Muscle of back (tissue), 11 donors: ENCODE data around the gene RAB1B. TPM values are rescaled to one million over a fixed set of nuclear protein-coding genes. Genes with fewer than 3 reads are reported as not detected.
"Not testable (repeated sequence)": the region's sequence is repeated elsewhere in the genome, so short reads cannot be mapped to it uniquely, and the experiment has no call there.

Experiments
- DNase-seq, 3 donors: peaks; one replicate each; pipeline versions ENCODE4 v3.0.0 to v3.0.0-alpha.2; 2013
- polyA plus RNA-seq, 10 donors: library from polyadenylated mRNA; unstranded; fragments of 120-200 nt; gene quantifications; one replicate each; pipeline ENCODE4 v1.2.1, GENCODE V29; 2013; ENCODE audit not compliant: insufficient read length in 10 of 10

Gene RAB1B
- polyA plus RNA-seq, 10 donors = 74.8 to 101 (median 86.7) TPM

- no peak for DNase-seq
These were observed 25.6 kb downstream of the RAB1B start for GRCh38 chr11:66293777-66294625.

- DNase-seq = no peak
These were observed 26.5 kb downstream of the RAB1B start for GRCh38 chr11:66294626-66295620.

- DNase-seq = no peak
These were observed 29.2 kb downstream of the RAB1B start for GRCh38 chr11:66297610-66298009.

- DNase-seq = no peak
These were observed 30.7 kb downstream of the RAB1B start for GRCh38 chr11:66299186-66299585.

DNA sequence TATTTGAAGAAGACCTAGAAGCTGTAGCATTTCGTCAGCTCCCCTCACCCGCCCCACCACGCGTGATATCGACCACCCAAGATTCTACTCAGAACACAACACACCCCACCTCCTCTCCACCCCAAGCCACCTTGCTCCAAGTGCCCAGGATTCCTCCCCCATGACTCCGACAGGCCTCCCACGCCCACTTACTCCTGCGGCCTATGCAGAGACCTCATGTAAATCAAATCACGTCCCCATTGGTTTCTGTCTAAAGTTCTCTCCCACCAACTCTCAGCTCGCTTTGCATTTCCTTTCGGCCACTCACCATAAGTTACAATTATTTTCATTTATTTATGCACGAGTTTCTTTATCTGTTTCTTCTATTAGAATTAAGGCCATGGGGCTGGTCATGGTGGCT, 34.2 kb downstream of the RAB1B start:
- DNase-seq = no peak

- no peak for DNase-seq
These were observed 41.0 kb downstream of the RAB1B start for GRCh38 chr11:66309475-66309874.

DNA sequence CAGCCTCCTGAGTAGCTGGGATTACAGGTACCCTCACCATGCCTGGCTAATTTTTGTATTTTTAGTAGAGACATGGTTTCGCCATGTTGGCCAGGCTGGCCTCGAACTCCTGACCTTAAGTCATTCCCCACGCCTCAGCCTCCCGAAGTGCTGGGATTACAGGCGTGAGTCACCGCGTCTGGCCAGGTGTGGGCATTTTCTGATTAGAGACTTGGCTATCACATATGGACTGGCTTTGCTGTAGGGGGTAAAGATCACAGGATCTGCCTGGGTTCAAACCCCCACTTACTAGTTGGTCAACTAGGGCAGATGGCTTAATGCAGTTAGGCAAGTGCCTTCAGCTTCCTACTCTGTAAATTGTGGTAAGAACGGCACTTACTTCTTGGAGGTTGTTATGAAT, 41.9 kb downstream of the RAB1B start:
- DNase-seq = no peak

DNA sequence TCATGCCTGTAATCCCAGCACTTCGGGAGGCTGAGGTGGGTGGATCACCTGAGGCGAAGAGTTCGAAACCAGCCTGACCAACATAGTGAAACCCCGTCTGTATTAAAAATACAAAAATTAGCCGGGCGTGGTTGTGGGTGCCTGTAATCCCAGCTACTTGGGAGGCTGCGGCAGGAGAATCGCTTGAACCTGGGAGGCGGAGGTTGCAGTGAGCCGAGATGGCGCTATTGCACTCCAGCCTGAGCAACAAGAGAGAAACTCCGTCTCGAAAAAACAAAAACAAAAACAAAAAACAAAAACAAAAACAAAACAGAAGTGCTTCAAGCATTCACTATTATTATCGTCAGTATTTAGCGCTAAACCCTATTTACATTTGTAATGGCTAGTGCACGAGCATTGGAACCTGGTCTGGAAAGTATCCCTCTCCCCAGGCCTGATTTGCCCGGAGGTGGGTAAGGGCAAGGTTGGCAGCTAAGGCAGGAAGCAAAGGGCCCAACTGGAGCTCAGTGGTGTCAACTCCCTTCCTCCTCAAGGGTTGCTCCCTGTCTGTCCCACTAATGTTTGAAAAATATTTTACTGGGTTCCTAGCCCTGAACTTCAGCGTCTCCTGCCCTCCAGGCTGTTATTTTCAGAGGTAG, 42.5 kb downstream of the RAB1B start:
- not testable (repeated sequence) for DNase-seq

- DNase-seq = no peak
These were observed 43.1 kb downstream of the RAB1B start for GRCh38 chr11:66311470-66311964.

DNA sequence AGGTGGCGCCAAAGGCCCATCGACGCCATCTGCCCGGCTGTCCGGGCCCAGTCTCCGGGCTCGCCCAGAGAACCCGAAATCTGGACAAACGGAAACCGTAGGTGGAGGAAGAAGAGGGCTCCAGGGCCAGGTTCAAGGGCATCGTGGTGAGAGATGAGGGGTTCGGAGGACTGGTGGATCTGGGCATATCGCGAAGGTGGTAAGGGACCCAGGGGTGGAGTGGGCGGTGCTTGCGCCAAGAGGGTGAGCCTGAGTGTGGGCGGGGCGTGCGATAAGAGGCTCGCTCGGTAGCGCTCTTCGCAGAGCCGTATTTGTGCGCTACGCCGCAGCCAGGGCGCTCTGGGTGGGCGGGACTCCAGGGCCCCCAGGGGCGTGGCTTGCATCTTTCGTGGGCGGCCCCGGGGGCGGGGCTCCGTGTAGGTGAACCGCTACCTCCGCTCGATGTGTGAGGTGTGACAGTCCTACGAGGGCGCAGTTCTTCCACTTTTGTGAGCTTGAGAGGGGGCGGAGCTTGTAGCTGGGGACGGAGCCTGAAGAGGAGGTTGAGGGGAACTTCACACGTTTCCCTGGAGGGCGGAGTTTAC, 43.6 kb downstream of the RAB1B start:
- peak; percentile 89 to 98 (median 93) for DNase-seq

GRCh38 chr11:66312549-66313320, 44.3 kb downstream of the RAB1B start:
- DNase-seq = peak; percentile 98 to 99 (median 99)

DNA sequence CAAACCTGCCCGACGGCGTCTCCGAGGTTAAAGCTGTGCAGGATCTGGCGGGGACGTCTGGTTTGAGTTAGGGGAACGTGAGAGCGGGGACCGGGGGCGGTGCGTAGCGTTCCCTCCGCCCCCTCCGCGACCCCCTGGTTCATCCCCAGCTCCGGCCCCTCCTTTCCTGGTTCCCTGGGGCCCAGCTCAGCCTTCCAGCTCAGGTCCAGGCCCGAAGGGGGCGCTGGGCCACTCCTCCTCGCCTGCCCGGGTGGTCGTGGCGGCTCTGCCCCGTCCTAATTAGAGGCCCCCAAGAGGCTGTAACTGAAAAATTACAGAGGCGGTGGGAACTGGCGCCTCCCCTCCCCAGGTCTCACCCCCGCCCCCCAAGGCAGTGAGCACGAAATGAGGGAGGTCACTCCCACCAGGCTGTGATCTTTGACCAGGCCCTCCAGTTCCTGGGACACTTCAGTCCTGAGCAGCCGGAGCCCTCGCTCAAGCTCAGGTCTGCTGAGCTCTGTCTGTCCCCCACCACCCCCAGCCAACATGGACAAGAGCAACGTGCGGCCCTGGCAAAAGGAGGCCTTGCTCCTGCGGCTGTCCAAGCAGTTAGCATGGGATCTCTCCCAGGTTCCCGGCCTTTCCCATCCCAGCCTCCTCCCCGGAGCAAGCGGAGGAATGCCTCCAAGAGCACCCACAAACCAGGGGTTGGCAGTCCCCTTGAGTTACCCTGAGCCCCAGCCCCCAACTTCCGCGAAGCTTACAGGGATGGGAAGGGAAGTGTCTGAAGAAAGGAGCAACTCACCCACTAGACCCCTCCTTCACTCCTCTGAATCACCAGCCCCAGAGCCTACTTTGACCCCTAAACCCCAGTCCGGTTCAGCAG, 45.1 kb downstream of the RAB1B start:
- DNase-seq = peak in 2 of 3 donors; percentile 85 to 97

DNA sequence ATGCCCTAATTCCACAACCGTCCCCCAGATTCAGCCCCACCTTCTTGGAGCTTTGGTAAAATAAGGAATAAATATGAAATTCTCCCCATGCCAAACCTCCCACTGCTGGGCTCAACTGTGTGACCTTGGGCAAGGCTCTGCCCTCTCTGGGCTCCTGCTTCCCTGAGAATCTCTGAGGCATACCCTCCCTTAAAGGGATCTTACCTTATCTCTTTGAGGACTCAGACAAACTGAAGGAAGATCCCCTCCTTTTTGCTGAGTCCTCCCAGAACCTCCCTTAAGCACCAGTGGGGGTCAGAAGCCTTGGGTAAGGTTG, 45.7 kb downstream of the RAB1B start:
- DNase-seq = no peak

- no peak for DNase-seq
These were observed 46.4 kb downstream of the RAB1B start for GRCh38 chr11:66314561-66315497.

DNA sequence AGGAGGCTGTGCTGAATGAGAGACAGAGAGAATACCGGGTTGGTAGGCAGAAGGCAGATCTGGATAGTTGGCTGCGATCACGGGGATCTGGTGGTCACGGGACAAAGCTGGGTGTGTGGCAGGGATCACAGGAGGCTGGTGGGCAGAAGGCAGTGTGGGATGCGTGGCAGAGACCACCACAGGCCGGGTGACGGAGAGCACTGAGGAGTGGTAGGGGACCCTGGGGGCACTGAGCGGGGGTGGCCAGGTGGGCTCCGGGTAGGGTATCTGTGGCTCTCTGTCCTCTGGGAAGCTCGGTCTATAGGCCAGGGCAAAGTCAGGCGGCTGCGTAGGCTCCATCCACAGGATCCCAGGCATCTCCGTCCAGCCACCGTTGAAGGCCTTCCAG, 47.1 kb downstream of the RAB1B start:
- no peak for DNase-seq

DNA sequence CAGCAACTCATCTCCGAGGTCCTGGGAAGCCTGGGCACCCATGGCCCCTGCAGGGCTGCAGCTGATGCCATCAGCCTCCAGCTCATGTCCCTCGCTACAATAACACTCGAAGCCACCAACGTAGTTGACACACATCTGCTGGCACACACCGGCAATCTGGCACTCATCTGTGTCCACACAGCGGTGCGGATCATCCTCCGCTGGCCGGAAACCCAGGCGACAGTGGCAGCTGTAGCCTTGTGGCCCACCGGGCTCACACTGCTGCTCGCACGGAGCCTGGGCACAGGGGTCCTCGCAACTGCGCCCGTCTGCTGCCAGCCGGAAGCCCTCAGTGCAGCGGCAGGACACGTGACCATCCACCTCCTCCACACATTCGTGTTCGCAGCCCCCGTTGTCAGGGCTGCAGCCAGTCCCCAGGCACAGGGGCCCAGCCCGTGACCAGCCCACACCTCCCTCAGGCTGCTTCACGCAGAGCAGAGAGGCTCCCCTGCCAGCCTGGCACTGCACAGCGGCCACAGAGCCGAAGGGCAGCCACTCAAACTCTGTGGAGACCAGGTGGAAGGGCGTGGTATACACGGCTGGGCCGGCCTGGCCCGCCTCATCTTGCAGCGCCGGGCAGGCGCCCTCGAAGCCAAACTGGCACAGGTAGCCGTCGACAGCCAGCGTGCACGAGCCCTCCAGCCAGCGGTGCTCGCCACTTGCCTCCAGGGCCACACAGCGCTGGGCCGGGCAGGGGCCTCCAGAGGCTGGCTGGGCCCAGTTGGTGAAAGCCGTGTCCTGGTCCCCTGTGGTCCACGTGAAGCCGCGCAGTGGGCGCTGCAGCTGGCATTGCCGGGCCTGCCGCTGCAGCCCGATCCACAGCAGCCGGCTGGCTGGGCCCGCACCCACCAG, 47.7 kb downstream of the RAB1B start:
- peak in 1 of 3 donors; percentile 42 for DNase-seq

DNA sequence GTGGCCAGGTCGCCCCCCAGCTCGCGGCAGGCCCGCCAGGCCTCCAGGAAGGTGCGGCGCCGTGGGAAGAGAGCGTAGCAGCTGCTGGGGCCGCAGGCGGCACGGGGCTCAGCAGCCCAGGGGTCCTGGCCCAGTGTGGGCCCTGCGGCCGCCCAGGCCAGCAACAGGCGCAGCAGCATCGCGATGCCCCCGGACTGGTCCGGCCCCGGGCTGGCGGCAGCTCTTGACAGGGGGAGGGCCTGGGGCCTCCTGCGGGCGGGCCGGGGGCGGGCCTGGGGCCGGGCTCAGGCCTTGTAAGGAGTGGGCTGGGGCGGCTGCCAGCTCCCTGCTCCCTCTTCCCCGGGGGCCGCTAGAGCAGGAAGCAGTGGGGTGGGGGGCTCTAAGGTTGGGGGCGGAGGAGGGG, 48.4 kb downstream of the RAB1B start, which contains the start of gene CD248:
CD248 (minus strand) TSS at position 196 of the 403 bp plus-strand sequence; CDS start at position 179, 17 bp downstream.
- peak; percentile 86 to 94 (median 90) for DNase-seq
